Fibroblast of lung (primary cell): ENCODE measurements around the gene CCDC88C. TPM values are rescaled to one million over a fixed set of nuclear protein-coding genes. Genes with fewer than 3 reads are reported as not detected.

Source experiments
- DNase-seq, 2 donors: peaks; one replicate each; pipeline versions ENCODE4 v3.0.0 to v3.0.0-alpha.2; 2010; ENCODE audit warnings: low read depth in 2 of 2
- H2AFZ ChIP-seq: 2 replicates; pipeline ENCODE4 v1.5.1; 2012; ENCODE audit warnings: low read length, control low read depth, inconsistent platforms
- H3K27ac ChIP-seq: 2 replicates; pipeline ENCODE4 v1.5.1; 2011; ENCODE audit warnings: low read length, control low read depth; ENCODE audit not compliant: insufficient read depth
- H3K27me3 ChIP-seq: 2 replicates; pipeline ENCODE4 v1.5.1; 2011; ENCODE audit warnings: mild to moderate bottlenecking, low read length; ENCODE audit not compliant: control insufficient read depth, insufficient read depth
- H3K36me3 ChIP-seq: 2 replicates; pipeline ENCODE4 v1.5.1; 2011; ENCODE audit warnings: low read length; ENCODE audit not compliant: control insufficient read depth, insufficient read depth
- H3K4me1 ChIP-seq: 2 replicates; pipeline ENCODE4 v1.5.1; 2011; ENCODE audit warnings: low read length; ENCODE audit not compliant: control insufficient read depth, insufficient read depth; ENCODE audit errors: extremely low read depth
- H3K4me2 ChIP-seq: 2 replicates; pipeline ENCODE4 v1.5.1; 2011; ENCODE audit warnings: low read length, control low read depth; ENCODE audit not compliant: insufficient read depth; ENCODE audit errors: extremely low read depth
- H3K4me3 ChIP-seq, 4 experiments: fragments of 200-600 bp in 1 of 4; sonication (generic) in 1 of 4; replicated peaks in 1 of 4; 2 replicates each; pipeline ENCODE4 v1.5.1; 2011 to 2016; ENCODE audit warnings: low read length in 4 of 4, low read depth in 3 of 4, mild to moderate bottlenecking in 3 of 4, control low read depth in 2 of 4, inconsistent platforms in 1 of 4, mixed read lengths in 1 of 4; ENCODE audit not compliant: insufficient read depth in 1 of 4; ENCODE audit errors: control extremely low read depth in 1 of 4
- H3K79me2 ChIP-seq: 2 replicates; pipeline ENCODE4 v1.5.1; 2012; ENCODE audit warnings: mild to moderate bottlenecking, low read length, inconsistent platforms; ENCODE audit not compliant: control insufficient read depth, insufficient read depth
- H3K9ac ChIP-seq: 2 replicates; pipeline ENCODE4 v1.5.1; 2011; ENCODE audit warnings: mild to moderate bottlenecking, low read length, control low read depth; ENCODE audit not compliant: insufficient read depth
- H3K9me3 ChIP-seq: 2 replicates; pipeline ENCODE4 v1.5.1; 2012; ENCODE audit warnings: low read depth, low read length; ENCODE audit not compliant: control insufficient read depth, insufficient read depth
- H4K20me1 ChIP-seq: 2 replicates; pipeline ENCODE4 v1.5.1; 2011; ENCODE audit warnings: low read length; ENCODE audit not compliant: control insufficient read depth, insufficient read depth; ENCODE audit errors: extremely low read depth
- CTCF ChIP-seq, 2 donors: IDR thresholded peaks in 1 of 2; conservative IDR thresholded peaks in 1 of 2; 1 replicate in 1 of 2; 2 replicates in 1 of 2; pipeline ENCODE4 v1.5.1; 2011 to 2012; ENCODE audit warnings: low read length in 2 of 2, control low read depth in 1 of 2, inconsistent platforms in 1 of 2, low read depth in 1 of 2, mild to moderate bottlenecking in 1 of 2
- EZH2 ChIP-seq: IDR thresholded peaks from 2 replicates; pipeline ENCODE4 v1.5.1; 2012; ENCODE audit warnings: low read length, control low read depth, mild to moderate bottlenecking; ENCODE audit errors: missing control alignments
- polyA plus RNA-seq, 2 donors: library from polyadenylated mRNA; depleted of rRNA in 1 of 2; stranded (reverse) in 1 of 2; unstranded in 1 of 2; fragments of >200 nt; gene quantifications; 2 replicates each; pipeline ENCODE4 v1.2.1, GENCODE V29; 2011 to 2012; ENCODE audit warnings: missing spikeins in 1 of 2
- total RNA-seq: library from RNA; depleted of rRNA; stranded (reverse); fragments of >200 nt; gene quantifications from 2 replicates; pipeline ENCODE4 v1.2.1, GENCODE V29; 2014

CCDC88C gene
- total and polyA plus RNA-seq, 2 donors (not counting 1 experiment from before 2014, with no cell fraction given): 0.02 to 0.17 TPM

- Histone ChIP-seq H3K36me3 (no peaks in the 10 kb centered on the region), H3K9me3 (no peaks in the 10 kb centered on the region), H3K4me1 (no peaks in the 10 kb centered on the region), H3K27ac (no peak overlapping the region), H3K4me3 (no peak overlapping the region), H4K20me1 (no peaks in the 10 kb centered on the region), H2AFZ (no peak overlapping the region), H3K4me2 (no peak overlapping the region), H3K9ac (no peak overlapping the region), H3K27me3 (no peaks in the 10 kb centered on the region), H3K79me2 (no peaks in the 10 kb centered on the region)
- TF ChIP-seq CTCF (conservative IDR thresholded peaks at IDR 0.05 in 1 of 2, IDR thresholded peaks at IDR 0.05 in 1 of 2; ENCODE audit: low read depth in 1 of 2, low read length in 2 of 2): no peak
- TF ChIP-seq EZH2: no peak
- no peak for DNase-seq
Measured at GRCh38 chr14:91398707-91399106, 18.9 kb downstream of the CCDC88C start.

DNA sequence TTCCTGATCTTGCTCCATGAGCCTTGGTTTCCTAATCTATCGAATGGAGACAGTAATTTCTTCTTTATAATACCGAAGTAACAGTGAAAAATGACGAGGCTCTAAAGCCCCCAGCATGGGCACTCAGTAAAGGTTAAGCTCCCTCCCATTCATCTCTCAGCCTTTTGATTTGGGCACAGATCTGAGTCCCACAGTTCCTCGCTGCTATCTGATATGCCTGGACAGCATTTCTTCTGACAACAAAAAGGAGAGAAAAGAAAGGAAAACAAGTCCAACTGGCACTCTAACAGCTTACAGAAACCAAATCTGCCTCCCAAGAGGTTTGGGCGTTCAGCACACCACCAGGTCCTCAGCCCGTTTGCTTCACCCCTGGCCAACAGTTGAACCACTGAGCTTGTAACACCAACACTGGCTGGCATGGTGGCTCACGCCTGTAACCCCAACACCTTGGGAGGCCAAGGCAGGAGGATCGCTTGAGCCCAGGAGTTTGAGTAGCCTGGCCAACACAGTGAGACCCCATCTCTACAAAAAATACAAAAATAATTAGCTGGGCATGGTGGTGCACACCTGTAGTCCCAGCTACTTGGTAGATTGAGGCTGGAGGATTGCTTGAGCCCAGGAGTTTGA is 19.5 kb downstream of the CCDC88C start:
- Histone ChIP-seq H3K4me2 (no peak overlapping the region), H2AFZ (no peak overlapping the region), H3K9me3 (no peaks in the 10 kb centered on the region), H3K4me1 (no peaks in the 10 kb centered on the region), H3K4me3 (no peak overlapping the region), H3K36me3 (no peaks in the 10 kb centered on the region), H3K9ac (no peak overlapping the region), H4K20me1 (no peaks in the 10 kb centered on the region), H3K79me2 (no peaks in the 10 kb centered on the region), H3K27ac (no peak overlapping the region), H3K27me3 (no peaks in the 10 kb centered on the region)
- TF ChIP-seq EZH2: no peak
- TF ChIP-seq CTCF (conservative IDR thresholded peaks at IDR 0.05 in 1 of 2, IDR thresholded peaks at IDR 0.05 in 1 of 2; ENCODE audit: low read depth in 1 of 2, low read length in 2 of 2): no peak
- no peak for DNase-seq

- no peaks in the 10 kb centered on the region for H3K36me3 ChIP-seq
- H4K20me1 ChIP-seq: no peaks in the 10 kb centered on the region
- no peak overlapping the region for H2AFZ ChIP-seq
- H3K27me3 ChIP-seq: no peaks in the 10 kb centered on the region
- no peak for DNase-seq
- H3K27ac ChIP-seq: no peak overlapping the region
- no peaks in the 10 kb centered on the region for H3K9me3 ChIP-seq
- no peak overlapping the region for H3K4me2 ChIP-seq
- no peaks in the 10 kb centered on the region for H3K79me2 ChIP-seq
- no peaks in the 10 kb centered on the region for H3K4me1 ChIP-seq
- no peak for TF ChIP-seq EZH2
- no peak for TF ChIP-seq CTCF (conservative IDR thresholded peaks at IDR 0.05 in 1 of 2, IDR thresholded peaks at IDR 0.05 in 1 of 2; ENCODE audit: low read depth in 1 of 2, low read length in 2 of 2)
- H3K9ac ChIP-seq: no peak overlapping the region
- no peak overlapping the region for H3K4me3 ChIP-seq
Measured at GRCh38 chr14:91396959-91397815, 20.4 kb downstream of the CCDC88C start.
